DOHH2 (cell line): ENCODE measurements around the gene TNK2.

ENCODE experiments used
- H3F3A ChIP-seq: fragments of 200-600 bp; sonication (generic), shearing (Covaris generic); 2 replicates; pipeline ENCODE4 v1.6.0; 2016; ENCODE audit warnings: antibody characterized with exemption, mild to moderate bottlenecking; ENCODE audit not compliant: control insufficient read depth, insufficient read depth
- H3K27ac ChIP-seq: fragments of 200-600 bp; sonication (generic); 2 replicates; pipeline ENCODE4 v1.5.1; 2014; ENCODE audit warnings: low read depth, mild to moderate bottlenecking, low read length, moderate library complexity
- H3K27me3 ChIP-seq: fragments of 200-600 bp; sonication (generic); 2 replicates; pipeline ENCODE4 v1.6.1; 2014; ENCODE audit warnings: mild to moderate bottlenecking, low read length, mixed read lengths; ENCODE audit not compliant: control insufficient read depth
- H3K36me3 ChIP-seq: fragments of 200-600 bp; sonication (generic); 2 replicates; pipeline ENCODE4 v1.6.1; 2014; ENCODE audit warnings: mild to moderate bottlenecking, low read length, moderate library complexity, mixed read lengths; ENCODE audit not compliant: control insufficient read depth
- H3K4me1 ChIP-seq: fragments of 200-600 bp; sonication (generic); 2 replicates; pipeline ENCODE4 v1.6.1; 2014; ENCODE audit warnings: mild to moderate bottlenecking, low read length, mixed read lengths; ENCODE audit not compliant: control insufficient read depth
- H3K4me2 ChIP-seq: fragments of 200-600 bp; sonication (generic); 2 replicates; pipeline ENCODE4 v1.6.0; 2014; ENCODE audit warnings: mild to moderate bottlenecking, low read length, moderate library complexity
- H3K4me3 ChIP-seq: fragments of 200-600 bp; sonication (generic); 2 replicates; pipeline ENCODE4 v1.5.1; 2014; ENCODE audit warnings: mild to moderate bottlenecking, low read length, mixed read lengths
- H3K79me2 ChIP-seq: fragments of 200-600 bp; sonication (generic); 2 replicates; pipeline ENCODE4 v1.6.1; 2014; ENCODE audit warnings: mild to moderate bottlenecking, low read length, mixed read lengths; ENCODE audit not compliant: control insufficient read depth
- H3K9me2 ChIP-seq: fragments of 200-600 bp; sonication (generic); replicated peaks from 2 replicates; pipeline ENCODE4 v1.6.1; 2014; ENCODE audit warnings: mild to moderate bottlenecking, low read length, mixed read lengths; ENCODE audit not compliant: control insufficient read depth
- H3K9me3 ChIP-seq: fragments of 200-600 bp; sonication (generic); 2 replicates; pipeline ENCODE4 v1.6.1; 2014; ENCODE audit warnings: antibody characterized with exemption, low read length, mixed read lengths; ENCODE audit not compliant: control insufficient read depth, insufficient read depth
- H4K20me1 ChIP-seq: fragments of 200-600 bp; sonication (generic); 2 replicates; pipeline ENCODE4 v1.6.0; 2014; ENCODE audit warnings: low read depth, mild to moderate bottlenecking, antibody characterized with exemption, low read length, moderate library complexity; ENCODE audit not compliant: control insufficient read depth, insufficient read depth
- EZH2phosphoT487 ChIP-seq: fragments of 200-600 bp; sonication (generic); IDR thresholded peaks from 2 replicates; pipeline ENCODE4 v1.6.1; 2017; ENCODE audit warnings: borderline replicate concordance, mild to moderate bottlenecking, antibody characterized with exemption, low read length, moderate library complexity, mixed read lengths
- TF ChIP-seq, protein P1 (sequence below): fragments of 200-600 bp; sonication (generic); IDR thresholded peaks from one replicate; pipeline ENCODE4 v1.5.1; 2014; ENCODE audit warnings: antibody characterized with exemption, mild to moderate bottlenecking, low read depth, low read length; ENCODE audit not compliant: poor library complexity, severe bottlenecking

The TNK2 gene

DNA sequence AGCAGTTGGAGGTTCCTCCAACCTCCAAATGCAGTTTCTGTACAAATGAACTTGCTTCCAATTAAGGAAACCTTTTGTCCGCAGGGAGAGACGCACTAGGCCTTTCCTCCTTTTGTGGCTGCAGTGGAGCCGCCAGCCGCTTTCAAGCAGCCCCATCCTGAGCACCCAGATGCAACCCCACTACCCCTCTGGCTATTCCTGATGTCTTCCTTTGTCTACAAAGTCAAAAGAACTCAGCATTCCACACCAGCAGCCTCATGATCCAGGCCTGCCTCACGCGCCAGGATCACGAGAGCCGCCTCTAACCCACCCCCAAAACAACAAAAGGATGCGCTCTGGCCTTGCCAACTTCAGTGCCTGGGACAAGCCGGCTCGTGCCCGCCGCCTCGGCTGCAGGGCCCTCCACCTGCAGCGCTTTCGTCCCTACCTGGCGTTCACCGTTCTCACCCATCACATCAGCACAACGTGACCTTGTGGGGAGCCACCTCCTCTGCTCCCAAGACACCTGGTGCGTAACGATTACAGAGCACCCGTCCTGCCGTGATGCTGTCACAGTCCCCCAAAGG, 48.4 kb downstream of the TNK2 start:
- TF ChIP-seq, protein P1, sequence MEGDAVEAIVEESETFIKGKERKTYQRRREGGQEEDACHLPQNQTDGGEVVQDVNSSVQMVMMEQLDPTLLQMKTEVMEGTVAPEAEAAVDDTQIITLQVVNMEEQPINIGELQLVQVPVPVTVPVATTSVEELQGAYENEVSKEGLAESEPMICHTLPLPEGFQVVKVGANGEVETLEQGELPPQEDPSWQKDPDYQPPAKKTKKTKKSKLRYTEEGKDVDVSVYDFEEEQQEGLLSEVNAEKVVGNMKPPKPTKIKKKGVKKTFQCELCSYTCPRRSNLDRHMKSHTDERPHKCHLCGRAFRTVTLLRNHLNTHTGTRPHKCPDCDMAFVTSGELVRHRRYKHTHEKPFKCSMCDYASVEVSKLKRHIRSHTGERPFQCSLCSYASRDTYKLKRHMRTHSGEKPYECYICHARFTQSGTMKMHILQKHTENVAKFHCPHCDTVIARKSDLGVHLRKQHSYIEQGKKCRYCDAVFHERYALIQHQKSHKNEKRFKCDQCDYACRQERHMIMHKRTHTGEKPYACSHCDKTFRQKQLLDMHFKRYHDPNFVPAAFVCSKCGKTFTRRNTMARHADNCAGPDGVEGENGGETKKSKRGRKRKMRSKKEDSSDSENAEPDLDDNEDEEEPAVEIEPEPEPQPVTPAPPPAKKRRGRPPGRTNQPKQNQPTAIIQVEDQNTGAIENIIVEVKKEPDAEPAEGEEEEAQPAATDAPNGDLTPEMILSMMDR, result no peak
- TF ChIP-seq EZH2phosphoT487, result no peak
- no peaks in the 10 kb centered on the region for H3K9me2 ChIP-seq
- H3K4me1 ChIP-seq, result peaks cover 3% of the 10 kb centered on the region; the same call in 1 of the 2 replicates
- no peaks in the 10 kb centered on the region for H3K36me3 ChIP-seq
- H3F3A ChIP-seq, result no peaks in the 10 kb centered on the region
- H3K27ac ChIP-seq, result no peak overlapping the region
- H3K79me2 ChIP-seq, result no peaks in the 10 kb centered on the region
- no peaks in the 10 kb centered on the region for H4K20me1 ChIP-seq
- H3K27me3 ChIP-seq, result no peaks in the 10 kb centered on the region
- H3K4me3 ChIP-seq, result no peak overlapping the region
- H3K4me2 ChIP-seq, result no peak overlapping the region
- no peaks in the 10 kb centered on the region for H3K9me3 ChIP-seq

DNA sequence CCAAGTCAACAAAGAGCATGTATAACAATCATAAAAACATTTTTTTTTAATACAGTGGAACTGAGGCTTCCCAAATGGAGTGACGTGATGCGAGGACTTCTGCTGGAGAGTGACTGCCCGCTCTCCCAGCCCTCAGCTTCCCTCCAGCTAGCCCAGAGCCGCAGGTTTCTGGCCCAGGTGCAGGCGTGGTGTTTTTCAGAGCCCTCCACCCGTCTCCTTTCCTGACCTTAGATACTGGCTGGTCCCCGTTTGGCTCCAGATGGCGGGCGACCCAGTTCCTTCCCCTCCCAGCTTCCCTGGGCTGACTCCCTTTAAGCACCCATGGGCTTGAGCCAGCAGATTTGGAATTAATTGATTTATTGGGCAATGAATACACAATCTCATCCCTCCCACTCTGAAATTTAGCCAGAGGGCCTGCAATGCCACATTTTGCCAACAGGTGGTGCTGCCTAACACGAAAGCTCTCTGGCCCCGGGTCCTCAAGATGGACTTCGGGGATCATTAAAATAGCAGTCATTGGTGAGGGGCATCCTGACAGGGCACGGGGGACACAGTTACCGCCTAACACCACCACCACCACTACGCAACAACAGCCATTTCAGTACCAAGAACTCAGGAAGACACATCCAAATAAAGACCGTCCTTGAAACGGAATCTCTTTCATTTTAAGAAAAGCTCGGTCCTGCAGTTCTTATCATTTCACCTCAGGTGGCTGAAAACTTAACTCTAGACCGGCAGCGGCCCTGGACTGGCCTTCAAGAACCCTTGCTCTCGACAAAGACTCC, 49.1 kb downstream of the TNK2 start:
- H3K4me1 ChIP-seq, result peaks cover 3% of the 10 kb centered on the region; the same call in 1 of the 2 replicates
- H3F3A ChIP-seq, result no peaks in the 10 kb centered on the region
- no peaks in the 10 kb centered on the region for H3K27me3 ChIP-seq
- no peaks in the 10 kb centered on the region for H3K9me3 ChIP-seq
- no peak for TF ChIP-seq EZH2phosphoT487
- TF ChIP-seq, protein P1, result peak; percentile 98
- no peak overlapping the region for H3K4me3 ChIP-seq
- peak overlapping the region; percentile 14; the same call in 1 of the 2 replicates for H3K4me2 ChIP-seq
- no peaks in the 10 kb centered on the region for H4K20me1 ChIP-seq
- H3K27ac ChIP-seq, result no peak overlapping the region
- H3K79me2 ChIP-seq, result no peaks in the 10 kb centered on the region
- H3K36me3 ChIP-seq, result no peaks in the 10 kb centered on the region
- H3K9me2 ChIP-seq, result no peaks in the 10 kb centered on the region

DNA sequence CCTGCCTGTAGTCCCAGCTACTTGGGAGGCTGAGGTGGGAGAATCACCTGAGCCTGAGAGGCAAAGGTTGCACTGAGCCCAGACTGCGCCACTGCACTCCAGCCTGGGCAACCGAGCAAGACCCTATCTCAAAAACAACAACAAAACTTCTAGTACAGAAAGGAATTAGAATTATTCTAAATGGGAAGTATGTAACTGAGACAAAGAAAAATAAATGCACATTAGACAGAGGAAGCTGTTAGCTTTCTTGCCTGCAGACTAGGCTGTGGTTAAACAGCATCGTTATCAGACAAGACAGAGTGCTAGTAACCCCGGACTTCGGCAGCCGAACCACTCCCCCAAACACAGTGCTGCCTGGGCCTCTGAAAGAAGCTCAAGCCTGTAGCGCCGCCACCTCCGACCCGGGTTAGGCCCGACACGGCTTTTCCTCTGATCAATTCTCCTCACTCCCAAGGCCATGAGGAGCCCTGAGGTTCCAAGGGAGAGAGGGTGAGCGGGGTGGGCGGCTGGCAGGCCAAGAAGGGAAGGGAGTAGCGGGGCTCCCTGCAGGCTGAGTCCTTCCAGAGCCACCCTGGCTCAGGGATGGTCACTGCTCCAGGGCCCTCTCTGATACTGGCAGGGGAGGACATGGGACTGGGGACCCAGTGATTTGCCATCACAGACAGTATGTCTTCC, 51.8 kb downstream of the TNK2 start:
- no peaks in the 10 kb centered on the region for H3K79me2 ChIP-seq
- H3K9me3 ChIP-seq, result no peaks in the 10 kb centered on the region
- no peaks in the 10 kb centered on the region for H3K9me2 ChIP-seq
- no peaks in the 10 kb centered on the region for H3K27me3 ChIP-seq
- H3F3A ChIP-seq, result no peaks in the 10 kb centered on the region
- no peak overlapping the region for H3K4me2 ChIP-seq
- no peak for TF ChIP-seq EZH2phosphoT487
- TF ChIP-seq, protein P1, result no peak
- no peak overlapping the region for H3K4me3 ChIP-seq
- peaks cover 3% of the 10 kb centered on the region; the same call in 1 of the 2 replicates for H3K4me1 ChIP-seq
- H3K27ac ChIP-seq, result no peak overlapping the region
- no peaks in the 10 kb centered on the region for H4K20me1 ChIP-seq
- H3K36me3 ChIP-seq, result no peaks in the 10 kb centered on the region
